HG03097 (cell line): ENCODE results near the gene SYNPO2.
"Not testable (repeated sequence)": the region's sequence is repeated elsewhere in the genome, so short reads cannot be mapped to it uniquely, and the experiment has no call there.

Experiments
- ATAC-seq: cut with Tn5 transposase; IDR thresholded peaks from one replicate; pipeline ENCODE4 v1.9.1; 2021; ENCODE audit not compliant: unreplicated experiment, low FRiP score

Gene SYNPO2

DNA sequence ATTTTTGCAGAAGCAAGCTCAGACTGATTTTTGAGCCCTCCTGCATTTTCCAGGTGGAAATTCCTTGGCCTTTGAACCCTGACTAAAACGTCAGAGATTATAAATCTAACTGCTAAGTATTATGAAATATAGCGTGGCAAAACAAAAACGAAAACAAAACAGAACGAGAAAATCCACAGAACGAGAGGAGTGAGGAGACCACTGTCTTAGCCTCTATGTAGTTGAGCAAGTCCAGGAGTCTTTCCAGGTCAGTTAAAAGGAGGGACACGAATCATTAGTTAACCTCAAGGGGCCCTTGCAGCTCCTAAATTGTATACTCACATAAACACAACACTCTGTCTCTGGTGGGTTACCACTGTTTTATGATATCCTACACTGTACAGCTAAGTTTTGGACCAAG, 80.2 kb downstream of the SYNPO2 start:
- no peak for ATAC-seq

DNA sequence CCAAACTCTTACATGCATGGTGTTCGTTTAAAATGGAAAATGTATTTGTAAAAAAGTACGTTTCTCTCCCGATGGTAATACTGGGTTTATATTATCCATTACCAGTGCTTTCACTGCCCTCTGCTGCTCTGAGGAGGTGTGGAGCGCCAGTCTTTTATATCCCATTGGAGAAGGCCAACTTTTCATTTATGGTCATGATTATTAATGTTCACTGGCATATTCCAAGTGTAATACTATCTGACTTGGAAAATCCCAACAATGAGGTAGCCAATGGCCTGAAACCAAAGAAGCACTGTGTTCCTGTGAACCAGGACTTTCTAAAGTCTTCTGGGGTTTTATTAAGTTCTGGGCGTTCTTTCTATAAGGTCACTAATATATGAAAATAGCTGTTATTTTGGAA, 80.7 kb downstream of the SYNPO2 start:
- ATAC-seq: no peak

DNA sequence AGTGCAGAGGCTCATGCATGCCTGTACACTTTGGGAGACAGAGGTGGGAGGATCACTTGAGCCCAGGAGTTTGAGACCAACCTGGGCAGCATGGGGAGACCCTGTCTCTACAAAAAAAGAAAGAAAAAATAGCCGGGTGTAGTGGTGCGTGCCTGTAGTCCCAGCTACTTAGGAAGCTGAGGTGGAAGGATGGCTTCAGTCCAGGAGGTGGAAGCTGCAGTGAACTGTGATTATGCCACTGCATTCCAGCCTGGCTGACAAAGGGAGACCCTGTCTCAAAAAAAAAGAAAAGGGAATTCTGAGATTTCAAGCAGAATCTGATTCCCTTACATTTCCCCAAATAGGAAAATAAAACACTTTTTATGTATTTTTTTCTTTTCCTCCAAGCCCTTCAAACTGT, 83.5 kb downstream of the SYNPO2 start:
- no peak for ATAC-seq

DNA sequence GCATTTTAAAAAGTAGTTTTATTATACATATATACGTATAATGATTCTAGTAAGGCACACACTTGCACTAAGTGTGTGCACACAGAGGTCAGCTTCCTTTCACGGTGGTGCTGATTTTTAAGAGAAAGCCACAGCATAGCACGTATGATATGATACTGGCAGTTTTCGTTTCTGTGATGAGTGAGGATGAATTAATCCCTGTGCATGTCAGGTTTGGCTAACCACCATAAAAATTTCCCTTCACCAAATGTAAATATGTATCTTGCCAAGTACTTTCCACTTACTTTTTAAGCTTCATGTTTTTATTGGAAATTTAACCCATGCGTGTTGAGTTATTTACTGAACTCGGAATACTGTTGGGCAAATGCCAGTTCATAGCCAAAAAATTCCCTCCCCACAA, 84.6 kb downstream of the SYNPO2 start:
- ATAC-seq: no peak

DNA sequence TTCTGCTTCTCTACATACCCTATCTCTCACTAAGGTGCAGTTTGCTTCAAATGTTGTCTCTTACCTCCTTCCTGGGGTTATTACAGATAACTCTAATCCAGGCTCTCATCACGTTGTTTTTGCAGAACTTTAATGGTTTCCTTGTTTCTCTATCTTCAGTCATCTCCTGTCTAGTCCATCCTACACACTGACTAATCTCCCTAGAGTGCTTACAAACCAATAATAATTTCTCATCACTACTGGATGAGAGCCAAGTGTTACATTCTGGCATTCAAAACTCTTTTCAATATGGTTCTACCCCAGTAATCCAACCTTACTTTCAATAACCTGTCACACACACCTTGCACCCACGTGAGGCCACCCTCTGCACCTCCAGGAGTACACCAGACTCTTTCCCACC, 86.1 kb downstream of the SYNPO2 start:
- no peak for ATAC-seq

DNA sequence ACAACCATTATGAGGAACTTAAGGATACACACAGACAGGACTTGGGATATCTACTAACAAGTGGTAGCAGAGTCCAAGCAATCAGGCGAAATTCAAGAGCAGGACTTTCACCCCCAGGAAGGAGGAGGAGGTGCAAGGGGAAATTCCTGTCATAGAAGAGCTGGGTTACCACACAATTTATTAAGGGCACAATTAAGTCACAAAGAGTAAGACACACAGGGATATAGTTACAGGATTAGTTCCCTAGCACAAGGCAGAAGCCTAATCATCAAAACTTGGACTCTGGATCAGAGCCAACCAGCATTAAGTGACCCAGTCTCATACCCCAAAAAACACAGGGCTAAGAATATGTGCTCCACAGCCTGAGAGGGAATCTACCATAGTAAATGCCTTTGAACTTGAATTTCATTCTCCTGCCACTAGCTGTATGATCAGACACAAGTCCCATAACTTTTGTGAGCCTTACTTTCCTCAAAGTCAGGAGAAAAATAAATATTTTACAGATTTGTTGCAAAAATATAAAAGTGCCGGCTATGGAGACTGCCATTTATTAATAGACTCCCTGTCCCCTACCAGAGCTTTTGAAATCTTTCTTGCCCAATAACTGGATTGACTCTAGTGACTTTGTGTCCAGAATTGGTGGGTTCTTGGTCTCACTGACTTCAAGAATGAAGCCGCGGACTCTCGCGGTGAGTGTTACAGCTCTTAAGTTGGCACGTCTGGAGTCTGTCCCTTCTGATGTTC, 87.0 kb downstream of the SYNPO2 start:
- no peak for ATAC-seq

DNA sequence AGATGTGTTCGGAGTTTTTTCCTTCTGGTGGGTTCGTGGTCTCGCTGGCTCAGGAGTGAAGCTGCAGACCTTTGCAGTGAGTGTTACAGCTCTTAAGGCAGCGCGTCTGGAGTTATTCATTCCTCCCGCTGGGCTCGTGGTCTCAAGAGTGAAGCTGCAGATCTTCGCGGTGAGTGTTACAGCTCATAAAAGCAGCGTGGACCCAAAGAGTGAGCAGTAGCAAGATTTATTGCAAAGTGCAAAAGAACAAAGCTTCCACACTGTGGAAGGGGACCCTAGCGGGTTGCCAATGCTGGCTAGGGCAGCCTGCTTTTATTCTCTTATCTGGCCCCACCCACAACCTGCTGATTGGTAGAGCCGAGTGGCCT, 87.5 kb downstream of the SYNPO2 start:
- ATAC-seq: not testable (repeated sequence)

DNA sequence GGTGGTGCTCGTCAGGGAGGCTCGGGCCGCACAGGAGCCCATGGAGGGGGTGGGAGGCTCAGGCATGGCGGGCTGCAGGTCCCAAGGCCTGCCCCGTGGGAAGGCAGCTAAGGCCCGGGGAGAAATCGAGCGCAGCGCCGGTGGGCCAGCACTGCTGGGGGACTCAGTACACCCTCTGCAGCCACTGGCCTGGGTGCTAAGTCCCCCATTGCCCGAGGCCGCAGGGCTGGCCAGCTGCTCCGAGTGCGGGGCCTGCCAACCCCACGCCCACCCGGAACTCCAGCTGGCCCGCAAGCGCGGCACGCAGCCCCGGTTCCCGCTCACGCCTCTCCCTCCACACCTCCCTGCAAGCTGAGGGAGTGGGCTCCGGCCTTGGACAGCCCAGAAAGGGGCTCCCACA, 88.4 kb downstream of the SYNPO2 start:
- ATAC-seq: not testable (repeated sequence)

DNA sequence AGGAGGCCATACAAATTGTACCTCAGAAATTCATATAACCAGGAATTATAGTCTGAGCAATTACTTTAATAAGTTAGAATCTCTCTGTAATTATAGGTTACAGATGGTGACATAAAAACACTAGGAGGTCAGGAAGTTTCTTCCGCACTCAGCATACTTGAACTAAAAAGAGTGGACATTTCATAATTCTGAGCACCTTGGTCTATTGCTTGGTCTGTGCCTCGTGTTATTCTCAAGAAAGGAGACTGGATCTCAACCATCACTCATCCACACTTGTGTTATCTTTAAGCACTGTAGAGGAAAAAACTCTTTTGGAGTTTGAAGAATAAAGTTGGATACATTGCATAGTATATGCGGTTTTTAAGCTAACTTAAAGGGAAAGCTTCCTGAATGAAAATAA, 91.1 kb downstream of the SYNPO2 start:
- no peak for ATAC-seq

DNA sequence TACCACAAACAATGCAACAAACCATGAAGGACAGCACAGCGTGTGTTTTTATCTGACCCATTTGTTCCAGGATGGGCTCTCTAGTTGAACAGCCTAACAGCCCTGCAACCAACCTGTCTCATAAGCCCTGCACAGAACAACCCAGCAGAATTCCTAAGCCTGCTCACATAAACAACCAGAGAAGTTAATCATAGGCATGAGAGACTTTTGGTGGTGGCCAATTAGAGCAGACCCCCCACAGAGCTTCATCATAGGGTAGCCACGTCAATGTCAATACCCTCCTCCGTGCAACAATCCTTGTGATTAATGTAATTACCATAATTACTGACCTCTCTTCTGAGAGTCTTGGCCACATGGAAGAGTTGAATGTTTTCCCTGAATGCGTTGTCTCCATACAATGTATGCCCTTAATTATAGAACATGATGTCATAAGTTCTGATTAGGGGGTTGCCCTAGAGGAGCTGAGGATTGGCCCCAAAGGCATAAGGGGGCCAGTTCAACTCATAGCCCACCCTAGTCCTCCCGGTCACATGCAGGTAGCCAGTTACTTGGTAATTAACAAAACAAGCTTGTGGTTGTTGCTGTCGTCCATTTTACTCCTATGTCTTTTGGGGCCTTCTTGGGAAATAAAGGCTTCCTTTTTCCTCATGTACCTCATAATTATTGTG, 92.7 kb downstream of the SYNPO2 start:
- no peak for ATAC-seq

DNA sequence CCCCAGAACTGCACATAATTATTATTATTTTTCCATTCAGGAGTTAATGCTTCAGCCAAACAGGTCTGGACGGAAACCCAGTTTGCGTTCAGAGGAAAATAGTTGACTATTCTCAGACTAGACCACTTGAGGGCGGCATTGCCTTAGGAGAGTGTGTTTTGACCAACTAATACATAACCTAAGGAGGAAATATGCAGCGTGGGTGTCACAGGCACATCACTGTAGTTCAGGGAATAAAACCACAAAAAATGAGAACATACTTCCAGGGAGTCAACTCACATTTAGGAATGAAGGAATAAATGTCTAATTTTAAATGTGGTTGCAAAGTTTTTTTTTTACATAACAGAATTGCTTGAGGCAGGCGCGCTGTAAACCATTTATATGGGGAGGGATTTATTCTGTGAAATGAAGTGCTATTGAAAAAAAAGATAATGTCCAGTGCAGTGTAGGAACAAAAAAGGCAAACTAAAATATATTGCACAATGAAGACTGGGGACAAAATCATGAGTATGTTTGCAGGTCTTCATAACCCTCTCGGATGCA, 93.3 kb downstream of the SYNPO2 start:
- peak; percentile 80 for ATAC-seq

DNA sequence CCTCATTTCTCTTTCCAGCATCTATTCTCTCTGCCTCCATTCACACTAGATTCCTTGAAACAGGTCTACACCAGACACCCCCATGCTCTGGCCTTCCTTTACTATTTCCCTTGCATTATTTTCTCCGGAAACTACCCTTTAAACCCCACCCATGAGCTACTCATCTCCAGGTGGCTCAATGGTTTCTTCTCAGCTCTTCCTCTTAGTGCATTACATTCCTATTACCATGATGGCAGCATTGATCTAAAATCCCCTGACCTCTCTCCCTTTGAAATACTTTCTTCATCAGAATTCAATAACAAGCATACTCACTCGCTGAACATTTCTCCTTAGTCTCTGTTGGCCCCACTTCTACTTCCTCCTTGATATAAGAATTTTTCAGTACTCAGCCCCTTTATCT, 94.6 kb downstream of the SYNPO2 start:
- no peak for ATAC-seq

DNA sequence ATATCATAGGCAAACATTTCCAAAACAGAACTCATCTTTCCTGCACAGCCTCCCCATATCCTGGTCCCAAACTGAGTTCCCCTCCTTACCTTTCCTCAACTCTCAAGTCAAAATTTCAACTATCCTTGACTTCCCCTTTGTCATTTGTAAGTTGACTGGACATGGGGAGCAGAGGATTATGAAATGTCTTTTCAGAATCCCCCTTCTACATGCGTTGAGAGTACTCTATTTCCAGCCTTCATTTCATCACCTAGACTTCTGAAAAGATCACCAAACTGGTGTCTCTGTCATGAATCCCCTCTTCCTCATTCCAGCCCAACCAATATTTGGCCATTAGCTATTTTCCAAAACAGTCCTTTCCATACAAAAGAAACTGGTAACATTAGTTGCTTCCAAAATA, 95.2 kb downstream of the SYNPO2 start:
- ATAC-seq: no peak

DNA sequence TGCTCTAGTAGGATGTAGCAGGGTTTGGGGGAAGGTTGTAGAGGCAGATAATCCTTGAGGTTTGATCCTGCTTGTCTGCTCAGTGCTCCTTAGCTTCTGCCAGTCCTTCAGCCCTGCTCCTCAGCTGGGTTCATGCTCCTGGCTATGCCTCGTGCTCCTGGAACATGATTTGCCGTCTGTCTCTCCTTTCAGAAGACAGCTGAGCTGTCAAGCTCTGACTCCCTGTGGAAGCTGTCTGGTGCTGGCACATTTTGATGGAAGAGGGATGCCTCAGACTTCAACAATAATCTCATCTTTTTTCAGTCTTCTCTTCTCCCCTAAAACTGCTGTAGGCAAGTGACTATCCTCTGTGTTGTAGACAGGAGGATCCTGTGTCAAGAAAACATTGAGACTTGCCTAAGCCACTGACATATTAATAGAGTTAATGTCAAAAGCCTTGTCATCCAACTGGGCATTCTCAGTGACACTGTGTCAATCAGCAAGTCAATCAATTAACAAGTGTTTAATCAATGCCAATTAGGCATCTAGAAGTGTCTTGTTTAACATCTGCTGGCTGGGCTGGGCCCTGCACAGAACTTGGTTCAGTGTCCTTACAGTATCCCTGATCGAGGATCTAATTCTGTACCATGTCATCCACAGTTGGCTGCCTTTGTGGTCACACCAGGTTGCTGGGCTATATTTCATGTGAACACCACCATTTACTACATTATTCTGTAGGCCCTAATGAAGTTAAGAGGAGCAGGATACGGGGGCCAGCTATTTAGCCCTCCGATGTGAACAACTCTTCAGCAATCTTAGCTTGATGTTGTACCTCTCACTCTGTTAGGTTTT, 96.7 kb downstream of the SYNPO2 start:
- ATAC-seq: no peak

DNA sequence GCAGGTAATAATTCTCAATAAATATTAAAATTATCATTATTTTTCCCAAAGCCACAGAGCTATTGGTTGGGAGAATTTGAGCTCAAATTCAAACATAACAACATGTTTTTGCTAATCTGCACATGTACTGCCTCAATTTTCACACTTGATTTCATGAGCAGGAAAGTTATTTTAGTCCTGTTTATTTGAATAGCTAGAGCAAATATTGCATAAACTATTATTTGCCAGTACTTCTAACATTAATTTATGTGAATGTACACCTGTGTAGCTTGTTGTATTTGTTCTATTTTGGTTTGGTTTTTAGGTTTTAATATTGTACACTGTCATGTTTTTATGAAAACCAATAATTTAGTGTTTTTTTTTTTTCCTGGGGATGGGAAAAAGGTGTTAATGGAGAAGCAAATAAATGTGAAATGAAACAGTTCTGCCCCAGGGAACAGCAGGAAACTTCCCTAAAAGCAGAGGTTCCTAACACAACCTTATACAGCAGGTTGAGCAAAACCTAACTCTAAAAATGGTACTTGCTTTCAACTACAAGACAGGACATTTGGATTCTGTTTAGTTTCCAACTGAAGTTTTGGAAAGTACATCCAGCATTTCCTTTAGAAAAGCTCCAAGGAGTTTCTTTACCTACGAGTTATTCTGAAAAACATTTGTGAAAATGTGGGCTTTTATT, 99.4 kb downstream of the SYNPO2 start:
- no peak for ATAC-seq

DNA sequence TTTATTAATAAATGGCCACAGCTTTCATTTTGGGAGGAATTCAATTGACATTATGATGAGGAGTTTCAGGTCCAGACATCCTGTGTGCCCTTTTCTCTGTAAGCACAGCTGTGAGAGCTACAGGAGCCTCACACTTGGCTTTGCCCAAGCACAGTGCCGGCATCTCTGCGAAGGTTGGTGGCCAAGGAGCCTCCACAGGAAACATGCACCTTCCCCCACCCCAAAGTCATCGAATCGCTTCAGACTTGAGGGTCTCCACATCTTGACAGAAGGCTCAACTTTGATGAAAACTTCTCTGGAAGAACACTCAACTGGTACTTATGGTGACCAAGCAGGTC, 100.0 kb downstream of the SYNPO2 start:
- ATAC-seq: no peak

DNA sequence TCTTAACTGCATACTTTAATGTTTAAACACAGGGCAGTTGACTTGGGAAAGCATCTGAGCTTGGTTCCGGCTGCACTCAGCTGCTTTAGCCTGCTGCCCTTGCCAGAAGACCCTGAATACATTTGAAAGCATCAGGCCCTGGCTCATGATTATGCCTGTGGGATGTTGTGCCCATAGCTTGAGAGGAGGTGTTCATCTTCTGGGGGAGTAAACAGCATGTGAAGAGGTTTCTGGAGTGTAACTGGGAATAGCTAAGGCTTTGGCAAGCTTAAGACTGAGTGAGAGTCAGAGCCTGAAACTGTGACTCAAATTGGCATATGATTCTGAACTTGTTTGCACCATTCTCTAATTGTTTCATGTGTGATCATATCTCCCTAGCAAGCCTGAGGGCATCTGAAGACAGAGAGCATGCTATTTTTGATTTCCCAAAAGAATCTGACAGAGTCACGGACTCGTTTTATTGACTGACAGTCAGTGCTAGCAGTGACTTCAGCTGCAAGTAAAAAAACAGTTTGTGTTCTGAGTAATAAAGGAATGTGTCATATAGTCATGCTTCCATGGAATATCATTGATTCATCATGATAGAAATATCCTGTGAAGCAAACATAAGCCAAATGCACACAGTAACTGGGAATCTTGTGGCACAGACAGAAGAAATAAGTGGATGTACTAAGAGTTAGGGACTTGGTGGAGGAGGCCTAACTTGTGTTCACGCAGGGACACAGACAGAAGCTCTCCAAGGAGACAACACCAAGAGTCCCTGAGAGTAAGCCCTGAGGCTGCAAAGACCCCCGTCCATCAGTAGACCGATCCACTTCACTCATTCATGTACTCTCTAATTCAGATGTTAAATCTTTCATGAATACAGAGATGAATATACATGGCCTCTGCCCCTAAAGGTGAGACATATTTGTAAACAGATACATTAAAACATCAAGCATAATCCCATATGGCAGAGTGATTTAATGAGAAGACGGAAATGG, 100.7 kb downstream of the SYNPO2 start:
- ATAC-seq: no peak

DNA sequence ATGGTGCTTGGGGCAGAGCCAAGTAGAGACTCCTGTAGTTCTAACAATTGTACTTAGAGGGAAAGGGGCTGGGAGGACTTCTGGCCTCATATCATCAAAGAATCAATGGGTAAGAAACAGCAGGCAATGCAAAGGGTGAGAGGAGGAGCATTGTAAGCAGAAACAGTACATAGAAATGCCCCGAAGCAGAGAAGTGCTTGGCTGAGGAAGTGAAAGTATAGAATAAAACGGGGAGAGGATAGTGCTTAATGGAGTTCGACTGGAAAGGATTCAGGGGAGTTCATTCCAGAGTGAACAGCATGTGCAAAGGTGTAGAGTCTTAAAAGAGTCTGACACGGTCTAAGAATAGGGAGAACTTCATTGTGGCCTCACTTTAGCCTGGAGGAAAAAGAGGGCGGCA, 103.0 kb downstream of the SYNPO2 start:
- no peak for ATAC-seq

DNA sequence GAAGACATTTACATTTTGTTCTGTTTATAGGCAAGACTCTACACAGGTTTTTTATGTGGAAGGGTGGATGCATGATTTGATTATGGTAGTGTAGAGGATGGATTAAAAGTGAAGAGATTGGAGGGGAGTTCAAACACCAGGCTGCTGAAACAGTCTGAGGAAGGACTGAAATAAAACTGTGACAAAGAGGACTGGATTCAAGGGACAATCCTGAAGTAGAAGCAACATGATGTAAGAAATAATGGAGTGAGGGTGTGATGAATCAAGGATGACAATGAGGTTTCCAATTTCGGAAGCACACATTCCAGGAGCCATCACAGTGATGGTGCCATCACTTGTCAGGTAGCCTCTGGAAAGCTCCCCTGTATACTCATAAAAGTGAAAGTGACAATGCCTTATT, 103.5 kb downstream of the SYNPO2 start:
- no peak for ATAC-seq

DNA sequence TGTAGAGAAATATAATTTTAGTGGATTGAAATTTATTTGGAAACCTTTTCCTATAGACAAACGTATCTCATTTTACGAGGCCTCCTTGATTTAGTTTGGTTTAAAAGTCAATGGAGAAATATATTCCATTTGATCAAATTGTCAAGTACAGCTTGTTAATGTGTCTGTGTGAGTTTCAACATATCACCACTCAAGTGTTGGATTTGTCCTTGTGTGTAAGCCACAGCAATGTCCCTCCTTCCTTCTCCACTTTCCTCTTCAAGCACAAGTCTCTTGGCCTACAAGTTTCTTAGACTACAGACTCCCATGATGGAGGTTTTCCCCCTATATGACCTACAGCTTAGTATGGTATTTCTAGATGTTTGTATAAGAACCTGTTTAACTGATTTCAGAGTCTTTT, 104.7 kb downstream of the SYNPO2 start:
- ATAC-seq: no peak
